GM12864 (cell line): ENCODE measurements around the gene ANO8.

Source experiments
- DNase-seq: peaks from one replicate; pipeline ENCODE4 v3.0.0-alpha.2; 2011; ENCODE audit warnings: low read depth
- H3K4me3 ChIP-seq: 2 replicates; pipeline ENCODE4 v1.5.1; 2011; ENCODE audit warnings: mild to moderate bottlenecking, low read depth, low read length, control low read depth
- CTCF ChIP-seq: IDR thresholded peaks from 2 replicates; pipeline ENCODE4 v1.5.1; 2011; ENCODE audit warnings: low read depth, mild to moderate bottlenecking, moderate library complexity, low read length, control low read depth, inconsistent platforms; ENCODE audit errors: missing control alignments

ANO8 gene

GRCh38 chr19:17332677-17333581 is 1.7 kb downstream of the ANO8 start:
- no peak for DNase-seq
- no peak for TF ChIP-seq CTCF
- no peak overlapping the region for H3K4me3 ChIP-seq

- no peak for TF ChIP-seq CTCF
- no peak for DNase-seq
- no peak overlapping the region for H3K4me3 ChIP-seq
Measured at GRCh38 chr19:17332360-17332676, 2.3 kb downstream of the ANO8 start.

DNA sequence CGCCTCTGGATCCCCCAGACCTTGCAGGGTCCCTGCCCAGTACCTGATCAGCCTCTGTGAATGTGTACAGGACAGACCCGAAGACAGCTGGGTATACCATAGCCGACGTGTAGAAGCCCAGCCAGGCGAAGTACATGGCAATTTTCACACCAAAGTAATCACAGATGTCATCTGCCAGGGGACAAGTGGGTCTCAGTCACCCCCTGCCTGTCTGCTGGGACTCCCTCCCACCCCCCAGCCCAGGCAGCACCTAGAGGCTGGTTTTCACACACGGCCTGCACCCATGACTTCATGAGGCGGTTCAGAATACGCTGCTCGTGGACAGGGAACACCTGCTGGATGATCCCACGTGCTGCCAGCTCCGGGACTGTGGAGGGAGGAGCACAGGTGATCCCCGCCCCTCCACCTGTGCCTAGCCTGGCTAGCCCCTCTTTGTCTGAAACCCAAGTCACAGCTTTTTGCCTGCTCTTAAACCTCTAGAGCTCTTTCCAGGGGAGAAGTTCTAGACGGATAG is 3.6 kb downstream of the ANO8 start:
- TF ChIP-seq CTCF, result no peak
- no peak for DNase-seq
- no peak overlapping the region for H3K4me3 ChIP-seq

- DNase-seq, result no peak
- TF ChIP-seq CTCF, result no peak
- no peak overlapping the region for H3K4me3 ChIP-seq
Measured at GRCh38 chr19:17330262-17331044, 4.2 kb downstream of the ANO8 start.

- DNase-seq, result no peak
- no peak for TF ChIP-seq CTCF
- H3K4me3 ChIP-seq, result no peak overlapping the region
Measured at GRCh38 chr19:17329366-17330261, 5.0 kb downstream of the ANO8 start.

- TF ChIP-seq CTCF, result no peak
- peak overlapping the region; percentile 11 for H3K4me3 ChIP-seq
- no peak for DNase-seq
Measured at GRCh38 chr19:17328517-17329365, 5.9 kb downstream of the ANO8 start.
